ENCODE data around the gene OLFM2.

Gene OLFM2

GRCh38 chr19:9860407-9860806, 75.9 kb downstream of the OLFM2 start:
- no peak for ATAC-seq
- no peak for TF ChIP-seq ESRRG (CRISPR knock-in tag; IDR thresholded peaks at IDR 0.05)
- no peak for TF ChIP-seq GLIS3 (CRISPR knock-in tag; IDR thresholded peaks at IDR 0.05)

- TF ChIP-seq PATZ1 (CRISPR knock-in tag; IDR thresholded peaks at IDR 0.05; ENCODE audit: borderline replicate concordance), result no peak
- TF ChIP-seq ZNF565 (CRISPR knock-in tag; conservative IDR thresholded peaks at IDR 0.05; ENCODE audit: low read depth), result no peak
- TF ChIP-seq ESRRG (CRISPR knock-in tag; IDR thresholded peaks at IDR 0.05), result no peak
- TF ChIP-seq RARB (CRISPR knock-in tag; IDR thresholded peaks at IDR 0.05), result no peak
- no peak for TF ChIP-seq CREB5 (CRISPR knock-in tag; IDR thresholded peaks at IDR 0.05; ENCODE audit: low read depth)
- TF ChIP-seq ZFP30 (CRISPR knock-in tag; IDR thresholded peaks at IDR 0.05), result no peak
- TF ChIP-seq SNAI2 (CRISPR knock-in tag; IDR thresholded peaks at IDR 0.05), result no peak
- no peak for TF ChIP-seq BACH2 (CRISPR knock-in tag; IDR thresholded peaks at IDR 0.05; ENCODE audit: borderline replicate concordance)
- no peak for TF ChIP-seq ARNTL (CRISPR knock-in tag; IDR thresholded peaks at IDR 0.05; ENCODE audit: borderline replicate concordance, low read depth)
- no peak for TF ChIP-seq TSHZ2 (CRISPR knock-in tag; IDR thresholded peaks at IDR 0.05)
- TF ChIP-seq OSR1 (CRISPR knock-in tag; IDR thresholded peaks at IDR 0.05), result no peak
- no peak for TF ChIP-seq ZFP3 (CRISPR knock-in tag; IDR thresholded peaks at IDR 0.05)
- TF ChIP-seq GLIS3 (CRISPR knock-in tag; IDR thresholded peaks at IDR 0.05), result no peak
- no peak for TF ChIP-seq ZNF8 (CRISPR knock-in tag; IDR thresholded peaks at IDR 0.05)
- no peak for TF ChIP-seq TOX (CRISPR knock-in tag; IDR thresholded peaks at IDR 0.05; ENCODE audit: borderline replicate concordance)
- no peak for TF ChIP-seq POU6F1 (CRISPR knock-in tag; IDR thresholded peaks at IDR 0.05; ENCODE audit: borderline replicate concordance, low read depth)
- no peak for TF ChIP-seq ZNF70 (CRISPR knock-in tag; IDR thresholded peaks at IDR 0.05)
- no peak for TF ChIP-seq ZC3H10 (CRISPR knock-in tag; IDR thresholded peaks at IDR 0.05)
- TF ChIP-seq ISL1 (CRISPR knock-in tag; IDR thresholded peaks at IDR 0.05), result no peak
- no peak for TF ChIP-seq TCF4 (CRISPR knock-in tag; IDR thresholded peaks at IDR 0.05; ENCODE audit: borderline replicate concordance)
- no peak for ATAC-seq
Measured at GRCh38 chr19:9858766-9859165, 77.5 kb downstream of the OLFM2 start.

GRCh38 chr19:9857920-9858746, 78.2 kb downstream of the OLFM2 start:
- no peak for ATAC-seq
- TF ChIP-seq ZNF8 (CRISPR knock-in tag; IDR thresholded peaks at IDR 0.05) (no peak), TSHZ2 (CRISPR knock-in tag; IDR thresholded peaks at IDR 0.05) (no peak), TCF4 (CRISPR knock-in tag; IDR thresholded peaks at IDR 0.05; ENCODE audit: borderline replicate concordance) (no peak), SNAI2 (CRISPR knock-in tag; IDR thresholded peaks at IDR 0.05) (no peak), ARNTL (CRISPR knock-in tag; IDR thresholded peaks at IDR 0.05; ENCODE audit: borderline replicate concordance, low read depth) (no peak), CREB5 (CRISPR knock-in tag; IDR thresholded peaks at IDR 0.05; ENCODE audit: low read depth) (no peak), ZNF565 (CRISPR knock-in tag; conservative IDR thresholded peaks at IDR 0.05; ENCODE audit: low read depth) (no peak)
